SKM-1 treated with dmso at 0.1 percent for 144 hours (cell line): ENCODE results near the gene SLC39A7.
A peak's percentile ranks its signal among the peaks of the same experiment; 100 is the strongest.
"Not testable (repeated sequence)": the region's sequence is repeated elsewhere in the genome, so short reads cannot be mapped to it uniquely, and the experiment has no call there.

Source experiments
- DNase-seq: peaks from one replicate; lab custom pipeline; 2025; ENCODE audit not compliant: unreplicated experiment; lab: John Stamatoyannopoulos, UW

SLC39A7 gene

DNA sequence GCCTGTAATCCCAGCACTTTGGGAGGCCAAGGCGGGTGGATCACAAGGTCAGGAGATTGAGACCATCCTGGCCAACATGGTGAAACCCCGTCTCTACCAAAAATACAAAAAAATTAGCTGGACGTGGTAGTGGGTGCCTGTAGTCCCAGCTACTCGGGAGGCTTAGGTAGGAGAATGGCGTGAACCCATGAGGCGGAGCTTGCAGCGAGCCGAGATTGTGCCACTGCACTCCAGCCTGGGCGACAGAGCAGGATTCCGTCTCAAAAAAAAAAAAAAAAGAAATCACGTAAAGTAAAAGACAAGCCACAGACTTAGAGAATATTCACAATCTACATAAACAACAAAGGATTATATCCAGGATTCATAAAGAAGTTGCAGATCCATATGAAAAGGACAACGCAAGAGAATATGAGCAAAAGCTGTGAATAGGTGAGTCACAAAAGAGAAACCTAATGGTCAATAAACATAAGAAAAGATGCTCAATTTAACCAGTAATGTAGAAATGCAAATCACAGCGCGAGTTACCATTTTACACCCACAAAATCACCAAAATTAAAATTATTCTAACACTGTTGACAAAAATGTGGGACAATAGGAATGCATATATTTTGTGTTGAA is 25.9 kb downstream of the SLC39A7 start:
- DNase-seq, result not testable (repeated sequence)

GRCh38 chr6:33235221-33235634 is 34.6 kb downstream of the SLC39A7 start:
- DNase-seq, result no peak

GRCh38 chr6:33236328-33236727 is 35.7 kb downstream of the SLC39A7 start:
- no peak for DNase-seq

DNA sequence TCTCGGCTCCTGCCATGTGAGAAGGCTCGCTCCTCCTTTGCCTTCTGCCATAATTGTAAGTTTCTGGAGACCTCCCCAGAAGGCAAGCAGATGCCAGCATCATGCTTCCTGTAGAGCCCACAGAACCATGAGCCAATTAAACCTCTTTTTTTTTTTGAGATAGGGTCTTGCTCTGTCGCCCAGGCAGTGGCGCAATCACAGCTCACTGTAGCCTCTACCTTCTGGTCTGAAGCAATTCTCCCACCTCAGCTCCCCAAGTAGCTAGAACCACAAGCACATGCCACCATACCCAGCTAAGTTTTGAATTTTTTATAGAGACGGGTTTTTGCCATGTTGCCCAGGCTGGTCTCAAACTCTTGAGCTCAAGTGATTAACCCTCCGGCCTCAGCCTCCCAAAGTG is 36.2 kb downstream of the SLC39A7 start:
- DNase-seq, result no peak

- no peak for DNase-seq
Measured at GRCh38 chr6:33237741-33238140, 37.1 kb downstream of the SLC39A7 start.

DNA sequence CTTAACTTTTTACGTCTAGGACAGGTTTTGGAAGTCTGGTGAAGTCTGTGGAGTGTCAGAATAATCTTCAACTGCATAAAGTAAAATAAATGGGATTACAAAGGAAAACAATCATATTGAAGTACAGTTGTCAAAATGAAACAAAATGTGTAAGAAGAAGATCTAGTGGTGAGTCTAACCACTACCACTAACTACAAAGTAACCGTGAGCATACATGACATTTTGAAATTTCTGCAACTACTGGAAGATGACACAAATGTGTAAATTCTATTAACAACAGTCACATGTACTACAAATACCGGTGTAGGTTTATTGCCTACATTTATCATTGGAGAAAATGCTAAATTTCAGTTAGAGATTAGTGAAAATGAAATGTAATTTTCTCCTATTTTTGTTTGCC is 41.3 kb downstream of the SLC39A7 start:
- DNase-seq, result no peak

- DNase-seq, result no peak
Measured at GRCh38 chr6:33243476-33243875, 42.8 kb downstream of the SLC39A7 start.

- DNase-seq, result peak; percentile 86
Measured at GRCh38 chr6:33247977-33248642, 47.4 kb downstream of the SLC39A7 start.

DNA sequence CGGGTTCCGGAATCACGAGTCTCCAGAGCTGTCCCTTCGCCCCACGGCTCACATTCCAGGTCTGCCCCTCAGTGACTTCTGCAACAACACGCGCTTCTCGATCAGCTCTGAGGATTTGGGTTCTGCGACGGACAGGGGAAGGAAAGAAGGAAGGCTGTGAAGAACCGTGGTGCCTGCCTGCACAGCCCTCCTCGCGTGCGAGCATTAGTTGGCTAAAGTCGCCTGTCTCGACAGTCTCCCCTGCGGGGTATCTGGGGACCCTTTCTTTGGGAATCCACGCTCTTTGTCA is 47.9 kb downstream of the SLC39A7 start:
- DNase-seq, result no peak

- DNase-seq, result peak; percentile 99
Measured at GRCh38 chr6:33248932-33249731, 48.5 kb downstream of the SLC39A7 start.

DNA sequence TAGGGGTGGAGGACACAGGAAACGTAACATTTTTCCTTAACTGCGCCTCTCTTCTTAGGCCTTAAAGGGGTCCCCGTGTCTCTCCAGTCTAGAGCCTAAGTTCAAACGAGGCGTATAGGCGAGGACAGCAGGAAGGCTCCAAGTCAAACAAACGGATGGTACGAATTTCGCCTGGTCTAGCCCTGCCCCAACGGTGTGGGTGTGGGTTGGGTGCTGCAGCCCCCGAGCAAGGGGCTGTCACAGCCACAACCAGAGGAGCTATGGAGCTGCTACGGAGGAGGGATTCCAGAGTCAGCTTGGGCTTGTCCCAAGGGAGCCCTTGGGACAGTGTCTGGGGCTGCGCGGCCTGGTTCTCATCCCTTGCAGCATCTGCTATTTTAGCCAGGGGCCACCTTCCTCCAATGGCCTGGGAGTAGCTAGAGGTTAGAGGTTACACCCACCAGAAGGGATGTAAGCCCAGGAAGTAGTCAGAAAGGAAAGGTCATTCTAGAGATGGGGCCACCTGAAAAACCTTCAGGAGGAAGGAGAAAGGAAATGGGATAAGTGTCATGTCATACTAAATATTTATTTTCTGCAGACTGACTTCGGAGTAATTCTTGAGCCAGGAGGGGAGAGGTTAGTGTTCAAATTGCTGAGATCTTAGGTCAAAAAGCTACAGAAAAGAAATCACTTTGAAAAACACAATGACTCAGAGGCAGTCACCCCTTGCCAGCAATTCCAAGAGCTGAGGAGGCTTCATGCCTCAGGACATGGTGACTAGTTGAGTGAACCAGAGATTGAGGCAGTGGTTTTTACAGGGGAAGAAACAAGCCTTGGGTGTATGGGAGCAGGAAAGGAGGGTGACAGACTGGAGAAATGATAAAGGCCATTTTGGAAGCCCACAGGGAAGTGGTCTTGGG is 49.3 kb downstream of the SLC39A7 start:
- no peak for DNase-seq

DNA sequence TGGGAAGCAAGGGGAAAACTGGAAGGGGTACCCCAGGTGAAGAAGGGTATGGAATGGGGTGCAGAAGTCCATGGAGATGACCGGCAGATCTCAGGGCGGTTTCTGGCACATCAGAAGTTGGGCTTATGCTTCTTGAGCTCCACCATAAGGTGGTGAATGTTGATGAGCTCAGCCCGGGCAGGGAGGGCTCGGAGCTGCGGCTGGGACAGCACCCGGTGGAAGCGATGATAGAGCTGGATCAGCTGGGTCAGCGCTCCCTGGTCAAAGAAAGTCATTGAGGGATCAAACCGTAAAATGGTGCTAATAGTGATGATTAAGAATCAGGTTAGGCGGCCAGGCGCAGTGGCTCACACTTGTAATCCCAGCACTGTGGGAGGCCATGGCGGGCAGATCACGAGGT is 50.1 kb downstream of the SLC39A7 start:
- no peak for DNase-seq

DNA sequence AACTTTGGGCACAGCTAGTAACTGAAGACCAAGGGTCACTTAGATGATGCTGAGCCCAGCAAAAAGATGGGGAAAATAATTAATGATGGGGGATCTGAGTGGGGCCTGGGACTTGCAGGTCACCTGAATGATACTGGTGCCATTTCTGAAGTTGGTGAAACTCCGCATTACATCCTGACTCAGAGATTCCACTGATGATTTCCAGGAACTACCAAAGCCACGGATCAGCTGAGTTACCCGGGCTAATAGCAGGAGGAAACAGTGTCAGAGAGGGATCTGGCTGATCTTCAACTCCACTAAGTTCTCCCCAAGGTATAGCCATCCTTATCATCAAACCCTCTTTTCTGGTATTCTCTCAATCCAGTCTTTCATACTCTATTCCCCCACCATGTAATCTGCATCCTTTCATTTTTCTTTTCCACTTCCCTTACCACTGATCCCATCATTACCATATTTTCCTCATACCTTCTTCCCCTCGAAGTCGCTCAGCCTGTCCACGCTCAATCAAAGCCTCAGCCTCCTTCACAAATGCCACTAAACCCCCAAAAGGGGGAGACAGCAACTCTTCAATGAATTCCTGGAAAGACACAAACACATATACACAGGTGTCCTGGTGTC is 50.8 kb downstream of the SLC39A7 start:
- DNase-seq, result no peak

GRCh38 chr6:33252759-33253158 is 52.1 kb downstream of the SLC39A7 start:
- DNase-seq, result no peak
